ENCODE data around the gene PRIM2. TPM values are rescaled to one million over a fixed set of nuclear protein-coding genes. Genes with fewer than 3 reads are reported as not detected.
A peak's percentile ranks its signal among the peaks of the same experiment; 100 is the strongest.
"Not testable (repeated sequence)": the region's sequence is repeated elsewhere in the genome, so short reads cannot be mapped to it uniquely, and the experiment has no call there.

PRIM2 gene
- 16.2 TPM for total RNA-seq (ENCODE audit: unreplicated experiment)
- long read RNA-seq, transcript PRIM2-207 (14 exons, 2,308 nt), result major isoform, 7 of 11 reads
- long read RNA-seq, partial matches to known transcripts, result 0 of 11 reads
- long read RNA-seq, other reads (novel, unspliced or antisense), result 4 of 11 reads

GRCh38 chr6:57317060-57317943 is at the start of gene PRIM2:
Gene PRIM2, plus strand, starts transcription at chr6:57317630. Its CDS starts 816 bp downstream, at chr6:57318446.
- peak; percentile 71 for DNase-seq (ENCODE audit: low spot score)
- Mint-ChIP-seq H3K9me3 (ENCODE audit: unreplicated experiment) (no peaks in the 10 kb centered on the region), H3K36me3 (ENCODE audit: low read depth, unreplicated experiment) (no peaks in the 10 kb centered on the region), H3K4me3 (ENCODE audit: unreplicated experiment) (peak within 1 kb of the TSS; percentile 99), H3K4me1 (ENCODE audit: unreplicated experiment) (peaks cover 5% of the 10 kb centered on the region), H3K27me3 (ENCODE audit: unreplicated experiment) (no peaks in the 10 kb centered on the region), H3K27ac (ENCODE audit: unreplicated experiment) (peak within 1 kb of the TSS; percentile 95)
- no peak for TF ChIP-seq CTCF (IDR thresholded peaks at IDR 0.05; ENCODE audit: unreplicated experiment)

GRCh38 chr6:57268294-57268640 is 49.2 kb upstream of the PRIM2 start:
- no peak overlapping the region for H3K27ac Mint-ChIP-seq (ENCODE audit: unreplicated experiment)
- no peak overlapping the region for H3K4me3 Mint-ChIP-seq (ENCODE audit: unreplicated experiment)
- no peak for DNase-seq (ENCODE audit: low spot score)
- H3K36me3 Mint-ChIP-seq (ENCODE audit: low read depth, unreplicated experiment), result no peaks in the 10 kb centered on the region
- no peaks in the 10 kb centered on the region for H3K4me1 Mint-ChIP-seq (ENCODE audit: unreplicated experiment)
- no peak for TF ChIP-seq CTCF (IDR thresholded peaks at IDR 0.05; ENCODE audit: unreplicated experiment)
- H3K9me3 Mint-ChIP-seq (ENCODE audit: unreplicated experiment), result no peaks in the 10 kb centered on the region
- H3K27me3 Mint-ChIP-seq (ENCODE audit: unreplicated experiment), result peaks cover 2% of the 10 kb centered on the region

GRCh38 chr6:57274113-57274824 is 43.2 kb upstream of the PRIM2 start:
- not testable (repeated sequence) for H3K4me1 Mint-ChIP-seq (ENCODE audit: unreplicated experiment); H3K9me3 Mint-ChIP-seq (ENCODE audit: unreplicated experiment); H3K27ac Mint-ChIP-seq (ENCODE audit: unreplicated experiment); DNase-seq (ENCODE audit: low spot score); H3K36me3 Mint-ChIP-seq (ENCODE audit: low read depth, unreplicated experiment); H3K4me3 Mint-ChIP-seq (ENCODE audit: unreplicated experiment); H3K27me3 Mint-ChIP-seq (ENCODE audit: unreplicated experiment)

GRCh38 chr6:57275384-57275783 is 42.0 kb upstream of the PRIM2 start:
- Mint-ChIP-seq H3K9me3 (ENCODE audit: unreplicated experiment) (peaks cover 3% of the 10 kb centered on the region), H3K36me3 (ENCODE audit: low read depth, unreplicated experiment) (peaks cover 3% of the 10 kb centered on the region)

More at GRCh38 chr6:57275384-57275783, 42.0 kb upstream of the PRIM2 start:
- Mint-ChIP-seq H3K4me3 (ENCODE audit: unreplicated experiment) (no peak overlapping the region), H3K4me1 (ENCODE audit: unreplicated experiment) (no peaks in the 10 kb centered on the region), H3K27ac (ENCODE audit: unreplicated experiment) (no peak overlapping the region), H3K27me3 (ENCODE audit: unreplicated experiment) (peaks cover 2% of the 10 kb centered on the region)
- no peak for TF ChIP-seq CTCF (IDR thresholded peaks at IDR 0.05; ENCODE audit: unreplicated experiment)
- no peak for DNase-seq (ENCODE audit: low spot score)
